ENCODE results near the gene TMEM39A.
A peak's percentile ranks its signal among the peaks of the same experiment; 100 is the strongest.

TMEM39A gene

DNA sequence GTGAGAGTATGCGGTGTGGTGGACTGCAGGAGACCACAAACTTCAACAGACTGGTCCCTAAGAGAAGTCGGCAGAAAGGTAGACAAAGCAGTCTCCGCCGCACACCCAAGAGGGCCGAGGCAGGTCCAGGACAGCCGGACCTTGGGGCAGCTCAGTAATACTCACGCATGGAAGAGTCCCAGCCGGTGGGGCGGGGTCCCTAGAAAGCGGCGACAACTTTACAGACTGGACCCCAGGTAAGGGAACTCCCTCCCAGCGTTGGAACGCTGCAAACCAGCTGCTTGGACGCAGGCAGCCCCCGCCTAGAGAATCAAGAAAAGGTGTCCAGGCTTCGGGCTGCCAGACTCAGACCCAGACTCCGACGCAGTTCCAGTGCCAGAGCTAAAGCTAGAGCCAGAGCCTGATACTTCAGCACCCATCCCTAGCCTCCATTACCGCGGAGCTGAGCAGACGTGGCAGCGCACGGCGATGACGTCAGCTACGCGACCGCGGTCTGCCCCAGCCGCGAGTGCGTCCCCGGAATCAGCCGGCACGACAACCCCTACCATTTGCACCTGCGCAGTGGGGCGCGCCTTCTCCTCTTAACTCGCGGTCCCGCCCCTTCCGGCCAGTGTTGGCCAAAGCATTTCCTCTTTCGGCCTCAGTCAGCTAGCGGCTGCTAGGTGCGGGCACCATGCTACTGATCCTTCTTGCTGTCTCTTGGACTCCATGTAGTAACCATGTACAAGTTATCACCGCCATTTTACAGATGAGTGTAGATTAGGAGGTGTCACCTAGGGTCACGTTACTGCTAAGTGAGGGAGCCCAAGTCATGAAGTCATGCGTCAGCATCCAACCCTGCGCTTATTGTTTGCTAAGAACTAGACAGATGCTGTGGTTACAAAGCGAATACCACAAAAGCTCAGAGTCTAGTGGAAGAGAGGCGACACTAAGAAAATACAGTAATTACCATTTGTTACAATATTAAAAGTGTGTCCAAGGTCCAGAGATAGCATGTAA lies at the start of gene TMEM39A:
Gene TMEM39A, minus strand, starts transcription at position 445 of the 999 bp plus-strand sequence. CDS start 1,541 bp downstream, outside the sequence.
- DNase-seq: peak; percentile 98

- DNase-seq: no peak
Measured at GRCh38 chr3:119510690-119511089, 47.3 kb upstream of the TMEM39A start.

- DNase-seq: peak; percentile 3
Measured at GRCh38 chr3:119508172-119508845, 44.9 kb upstream of the TMEM39A start.

GRCh38 chr3:119507404-119507803 lies 44.0 kb upstream of the TMEM39A start:
- DNase-seq: no peak

DNA sequence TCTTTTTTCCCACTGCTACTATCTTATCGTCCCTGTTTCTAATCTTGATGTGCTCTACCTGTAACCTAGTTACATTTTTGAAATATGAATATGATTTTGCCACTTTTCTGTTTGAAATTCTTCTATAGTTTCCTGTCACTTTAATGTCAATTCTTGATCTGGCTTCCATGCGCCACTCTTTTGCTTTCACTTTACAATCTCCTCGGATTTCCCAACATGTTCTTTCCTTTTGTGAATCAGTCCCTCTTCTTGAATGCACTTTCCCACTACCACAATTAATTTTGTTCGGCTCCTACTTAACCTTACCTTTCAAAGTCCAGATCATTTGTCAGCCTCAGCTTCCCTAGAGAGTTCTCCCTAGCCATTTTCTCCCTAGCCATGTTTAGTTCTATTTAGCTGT lies 43.2 kb upstream of the TMEM39A start:
- no peak for DNase-seq

DNA sequence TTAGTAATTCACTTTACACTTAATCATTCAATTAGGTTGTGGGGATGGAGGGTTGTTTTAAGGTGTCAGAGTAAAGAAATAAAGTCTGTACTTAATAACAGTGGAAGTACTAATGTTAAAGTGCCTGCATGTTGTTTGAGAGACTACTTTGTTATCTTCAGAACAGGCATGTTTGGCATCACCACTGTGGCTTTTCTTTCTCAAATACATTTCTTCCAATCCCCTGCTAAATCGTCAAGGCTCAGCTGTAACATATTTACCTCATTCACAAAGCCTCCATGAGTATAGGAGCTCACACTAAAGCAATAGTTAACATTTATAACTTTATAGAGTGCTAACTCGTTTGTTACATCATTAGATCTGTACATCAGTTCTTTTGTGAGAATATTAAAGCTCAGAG lies 37.5 kb upstream of the TMEM39A start:
- DNase-seq: no peak

DNA sequence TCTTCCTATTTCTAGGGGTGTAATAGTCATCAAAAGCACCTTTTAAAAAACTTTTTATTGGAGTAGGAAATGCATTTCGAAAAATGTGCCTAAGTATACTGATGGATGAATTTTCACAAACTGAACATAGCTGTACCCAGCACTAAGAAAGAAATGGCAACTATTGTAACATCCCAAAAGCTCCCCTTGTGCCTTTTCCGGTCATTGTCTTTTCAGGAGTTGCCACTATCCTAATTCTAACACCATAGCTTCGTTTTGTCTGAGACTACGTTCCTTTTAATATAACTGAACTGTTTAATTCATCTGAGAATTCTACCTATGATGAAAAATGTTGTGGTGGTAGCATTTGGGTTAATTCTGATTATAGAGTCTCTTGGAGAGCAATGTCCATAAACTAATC lies 36.9 kb upstream of the TMEM39A start:
- DNase-seq: no peak

DNA sequence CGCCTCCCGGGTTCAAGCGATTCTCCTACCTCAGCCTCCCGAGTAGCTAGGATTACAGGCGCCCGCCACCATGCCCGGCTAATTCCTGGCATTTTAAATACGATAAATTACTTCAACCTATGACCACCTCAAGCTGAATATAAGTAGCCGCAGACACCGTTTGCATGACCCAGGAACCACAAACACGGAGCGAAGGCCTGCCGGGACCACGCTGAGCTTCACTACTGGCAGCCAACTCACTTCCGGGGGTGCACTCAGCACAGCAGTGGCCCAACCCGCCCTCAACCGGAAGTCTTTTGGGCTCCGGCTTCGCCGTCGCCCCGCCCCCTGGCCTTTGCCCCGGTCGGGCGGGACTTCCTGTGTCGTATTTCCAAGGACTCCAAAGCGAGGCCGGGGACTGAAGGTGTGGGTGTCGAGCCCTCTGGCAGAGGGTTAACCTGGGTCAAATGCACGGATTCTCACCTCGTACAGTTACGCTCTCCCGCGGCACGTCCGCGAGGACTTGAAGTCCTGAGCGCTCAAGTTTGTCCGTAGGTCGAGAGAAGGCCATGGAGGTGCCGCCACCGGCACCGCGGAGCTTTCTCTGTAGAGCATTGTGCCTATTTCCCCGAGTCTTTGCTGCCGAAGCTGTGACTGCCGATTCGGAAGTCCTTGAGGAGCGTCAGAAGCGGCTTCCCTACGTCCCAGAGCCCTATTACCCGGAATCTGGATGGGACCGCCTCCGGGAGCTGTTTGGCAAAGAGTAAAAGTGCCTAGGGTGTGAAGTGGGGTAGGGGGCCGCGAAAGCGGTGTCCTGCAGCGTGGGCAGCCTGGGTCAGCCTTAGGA lies 35.0 kb upstream of the TMEM39A start, which contains the start of gene TIMMDC1:
Gene TIMMDC1, plus strand, starts transcription at position 362 of the 826 bp plus-strand sequence. Its CDS starts 187 bp downstream, at position 549.
- peak; percentile 97 for DNase-seq

- no peak for DNase-seq
Measured at GRCh38 chr3:119497820-119498185, 34.4 kb upstream of the TMEM39A start.

DNA sequence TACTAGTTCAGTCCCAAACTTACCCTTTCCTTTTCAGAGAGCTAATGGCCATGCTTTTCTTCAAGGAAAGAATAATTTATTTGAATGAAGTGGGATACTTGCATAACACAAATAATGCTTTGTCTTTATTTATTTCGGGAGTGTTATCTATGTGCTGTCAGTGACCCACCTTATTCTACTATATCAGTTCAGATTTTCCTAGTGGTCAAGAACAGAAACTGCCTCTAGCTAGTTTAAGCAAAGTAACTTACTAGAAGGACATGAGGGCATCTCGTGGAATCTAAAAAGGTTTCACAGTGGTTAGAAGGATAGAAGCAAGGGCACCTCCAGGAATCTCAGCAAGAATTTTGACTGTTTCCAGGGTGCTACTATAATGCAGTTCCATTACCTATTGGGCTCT lies 31.2 kb upstream of the TMEM39A start:
- no peak for DNase-seq

GRCh38 chr3:119492810-119493209 lies 29.4 kb upstream of the TMEM39A start:
- DNase-seq: no peak

DNA sequence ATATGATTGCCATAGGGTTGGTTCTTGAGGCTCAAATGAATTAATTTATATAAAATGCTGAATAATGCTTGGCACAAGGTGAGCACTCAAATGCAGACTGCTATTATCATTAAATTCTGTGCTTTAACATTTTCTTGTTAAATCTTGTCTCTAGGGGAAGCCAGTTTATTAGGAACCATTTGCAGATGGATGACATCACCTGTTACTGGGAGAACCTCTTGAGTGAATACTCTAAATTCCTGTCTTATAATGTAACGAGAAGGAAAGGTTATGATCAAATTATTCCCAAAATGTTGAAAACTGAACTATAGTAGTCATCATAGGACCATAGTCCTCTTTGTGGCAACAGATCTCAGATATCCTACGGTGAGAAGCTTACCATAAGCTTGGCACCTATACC lies 28.7 kb upstream of the TMEM39A start:
- DNase-seq: no peak

DNA sequence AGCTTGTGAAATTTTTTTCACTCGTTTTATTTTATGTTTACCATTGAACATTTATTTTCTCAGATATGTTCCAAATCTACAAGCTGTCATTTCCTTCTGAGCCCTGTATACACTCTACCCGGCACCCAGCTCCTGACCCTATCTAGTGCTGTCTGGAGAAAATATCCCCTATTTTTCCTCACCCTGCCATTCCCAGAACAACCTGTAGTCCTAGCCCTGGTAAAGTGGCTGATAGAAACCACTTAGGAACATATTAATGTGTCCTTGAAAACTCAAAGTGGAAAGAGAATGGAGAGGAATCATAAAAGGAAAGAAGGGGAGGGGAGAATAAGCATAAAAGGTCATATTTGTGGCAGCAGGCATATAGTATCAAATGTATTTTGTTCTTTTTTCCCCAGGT lies 26.7 kb upstream of the TMEM39A start:
- DNase-seq: no peak

DNA sequence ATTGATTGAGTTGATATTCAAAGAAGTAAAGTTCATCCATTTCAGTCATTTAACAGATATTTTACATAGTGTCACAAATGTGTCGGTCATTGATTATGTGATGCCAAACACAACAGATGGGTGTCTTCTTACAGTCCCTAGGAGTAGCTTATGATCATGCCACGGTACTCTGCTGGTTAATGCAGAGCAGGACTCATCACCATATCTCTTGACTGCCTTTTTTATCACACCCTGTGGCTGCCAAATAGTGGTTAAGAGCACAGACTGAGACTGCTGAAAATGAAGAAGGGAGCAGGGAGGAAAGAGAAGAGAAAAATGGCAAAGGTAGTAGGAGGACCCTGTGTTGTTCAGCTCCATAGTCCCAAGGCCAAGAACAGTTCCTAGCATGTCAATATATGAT lies 22.1 kb upstream of the TMEM39A start:
- no peak for DNase-seq

DNA sequence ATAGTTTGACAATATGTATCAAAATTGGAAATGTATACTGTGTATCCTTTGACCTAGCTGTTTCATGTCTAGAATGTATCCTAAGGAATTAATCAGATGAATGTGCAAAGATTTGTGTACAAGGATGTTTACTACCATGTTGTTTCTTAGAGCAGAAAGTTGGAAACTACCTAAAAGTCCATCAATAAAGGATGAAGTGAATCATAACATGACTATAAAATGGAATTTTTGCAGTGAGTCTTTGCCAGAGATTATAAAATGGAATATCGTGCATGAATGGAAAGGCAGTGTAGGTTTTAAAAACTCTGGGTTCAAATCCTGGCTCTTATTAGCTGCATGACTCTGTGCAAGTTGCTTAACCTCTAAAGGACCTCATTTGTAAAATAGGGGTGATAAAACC lies 19.7 kb upstream of the TMEM39A start:
- no peak for DNase-seq

DNA sequence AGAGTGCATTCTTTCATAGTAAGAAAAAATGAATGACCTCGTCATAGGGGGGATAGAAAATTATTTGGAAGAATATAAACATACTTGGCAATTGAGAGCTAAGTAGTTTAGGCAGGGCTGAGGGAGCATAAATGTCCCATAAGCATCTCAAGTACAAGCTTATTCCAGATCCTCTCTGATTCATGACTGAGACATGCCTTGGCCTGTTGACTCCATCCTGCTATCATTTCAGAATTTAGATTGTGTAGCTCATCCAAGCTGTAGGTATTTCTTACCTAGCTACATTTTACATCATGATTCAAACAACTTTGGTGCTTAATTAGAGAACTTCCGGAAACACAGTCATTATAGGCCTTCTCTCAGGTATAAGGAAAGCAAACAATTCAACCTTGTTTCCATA lies 17.7 kb upstream of the TMEM39A start:
- DNase-seq: no peak

- DNase-seq: no peak
Measured at GRCh38 chr3:119470866-119471265, 7.5 kb upstream of the TMEM39A start.

GRCh38 chr3:119469418-119470189 lies 6.2 kb upstream of the TMEM39A start:
- DNase-seq: no peak

- no peak for DNase-seq
Measured at GRCh38 chr3:119468041-119468440, 4.6 kb upstream of the TMEM39A start.

DNA sequence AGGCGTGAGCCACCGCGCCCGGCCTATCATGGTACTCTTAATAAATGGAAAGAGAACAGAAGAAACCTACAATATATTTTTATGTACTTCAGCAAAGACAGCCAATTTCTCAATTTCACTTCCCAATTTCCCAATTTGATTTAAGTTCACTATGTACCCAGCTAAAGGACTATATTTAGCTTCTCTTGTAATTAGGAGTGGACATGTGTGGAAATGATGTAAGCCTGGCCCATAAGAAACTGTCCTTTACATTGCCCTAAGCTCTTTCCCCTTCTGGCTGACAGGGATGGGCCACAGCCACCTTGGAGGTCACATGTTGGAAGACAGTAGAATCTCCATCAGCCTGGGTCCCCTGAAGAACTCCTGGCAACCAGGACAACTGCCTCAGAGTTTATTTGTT lies 6.2 kb downstream of the TMEM39A start:
- no peak for DNase-seq

GRCh38 chr3:119456469-119456868 lies 6.9 kb downstream of the TMEM39A start:
- no peak for DNase-seq

GRCh38 chr3:119453822-119454221 lies 9.6 kb downstream of the TMEM39A start:
- no peak for DNase-seq
